ENCODE measurements around the gene SERINC2. TPM values are rescaled to one million over a fixed set of nuclear protein-coding genes. Genes with fewer than 3 reads are reported as not detected.
A peak's percentile ranks its signal among the peaks of the same experiment; 100 is the strongest.

The SERINC2 gene
- 100 to 1,000 TPM in 1 of 4 donors, 10 to 100 TPM in 3; 29.6 to 108 (median 79.2) TPM for total RNA-seq

DNA sequence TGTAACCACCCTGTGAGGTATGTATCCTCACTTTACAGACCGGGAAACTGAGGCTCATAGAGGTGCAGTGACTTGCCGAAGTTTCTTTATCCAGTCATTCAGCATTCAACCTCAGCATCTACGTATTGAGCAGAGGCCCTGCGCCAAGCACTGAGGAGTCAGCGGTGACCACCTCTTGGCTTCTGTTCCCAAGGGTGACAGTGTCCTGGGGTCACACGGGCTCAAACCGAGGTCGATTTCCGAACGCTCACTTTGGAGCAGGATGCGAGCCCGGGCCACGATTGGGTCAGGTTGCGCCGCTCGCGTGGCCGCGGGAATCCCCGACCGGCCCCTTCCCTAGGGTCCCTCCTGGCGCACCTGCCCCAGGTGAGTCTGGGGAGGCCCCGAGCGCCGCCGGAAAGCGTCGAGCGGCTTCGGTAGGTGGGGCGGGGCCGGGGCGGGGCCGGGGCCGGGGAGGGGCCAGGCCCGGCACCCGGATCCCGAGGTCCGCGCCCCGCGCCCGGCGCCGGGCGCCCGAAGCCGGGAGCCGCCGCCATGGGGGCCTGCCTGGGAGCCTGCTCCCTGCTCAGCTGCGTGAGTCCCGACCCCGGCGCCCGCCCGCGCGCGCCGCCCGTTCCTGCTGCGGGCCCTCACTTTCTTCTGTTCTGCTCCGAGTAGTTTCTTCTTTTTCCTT, at the start of gene SERINC2:
SERINC2 (plus strand) TSS at position 482 of the 673 bp plus-strand sequence; CDS start at position 535, 53 bp downstream.
- Histone ChIP-seq H3K36me3 (no peaks in the 10 kb centered on the region), H3K4me1 (peaks cover 8 to 54% (median 25%) of the 10 kb centered on the region in 3 donors), H3K27me3 (peaks cover 0 to 38% (median 0%) of the 10 kb centered on the region in 4 donors), H3K4me3 (peak within 1 kb of the TSS; percentile 63 to 90 (median 77)), H3K9me3 (no peaks in the 10 kb centered on the region), H3K27ac (peak within 1 kb of the TSS; percentile 77 to 95 (median 92))
- no peak for DNase-seq
- TF ChIP-seq, protein P1, sequence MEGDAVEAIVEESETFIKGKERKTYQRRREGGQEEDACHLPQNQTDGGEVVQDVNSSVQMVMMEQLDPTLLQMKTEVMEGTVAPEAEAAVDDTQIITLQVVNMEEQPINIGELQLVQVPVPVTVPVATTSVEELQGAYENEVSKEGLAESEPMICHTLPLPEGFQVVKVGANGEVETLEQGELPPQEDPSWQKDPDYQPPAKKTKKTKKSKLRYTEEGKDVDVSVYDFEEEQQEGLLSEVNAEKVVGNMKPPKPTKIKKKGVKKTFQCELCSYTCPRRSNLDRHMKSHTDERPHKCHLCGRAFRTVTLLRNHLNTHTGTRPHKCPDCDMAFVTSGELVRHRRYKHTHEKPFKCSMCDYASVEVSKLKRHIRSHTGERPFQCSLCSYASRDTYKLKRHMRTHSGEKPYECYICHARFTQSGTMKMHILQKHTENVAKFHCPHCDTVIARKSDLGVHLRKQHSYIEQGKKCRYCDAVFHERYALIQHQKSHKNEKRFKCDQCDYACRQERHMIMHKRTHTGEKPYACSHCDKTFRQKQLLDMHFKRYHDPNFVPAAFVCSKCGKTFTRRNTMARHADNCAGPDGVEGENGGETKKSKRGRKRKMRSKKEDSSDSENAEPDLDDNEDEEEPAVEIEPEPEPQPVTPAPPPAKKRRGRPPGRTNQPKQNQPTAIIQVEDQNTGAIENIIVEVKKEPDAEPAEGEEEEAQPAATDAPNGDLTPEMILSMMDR (IDR thresholded peaks at IDR 0.05), result no peak
- peak in 2 of 4 donors; percentile 40 to 66 for TF ChIP-seq POLR2A (IDR thresholded peaks at IDR 0.05)
- intact Hi-C loops (cut with DNase I), result no loop called here
- WGBS, 2 donors, result 0 to 4% methylated on average over 13 to 18 of the region's 63 CpGs

DNA sequence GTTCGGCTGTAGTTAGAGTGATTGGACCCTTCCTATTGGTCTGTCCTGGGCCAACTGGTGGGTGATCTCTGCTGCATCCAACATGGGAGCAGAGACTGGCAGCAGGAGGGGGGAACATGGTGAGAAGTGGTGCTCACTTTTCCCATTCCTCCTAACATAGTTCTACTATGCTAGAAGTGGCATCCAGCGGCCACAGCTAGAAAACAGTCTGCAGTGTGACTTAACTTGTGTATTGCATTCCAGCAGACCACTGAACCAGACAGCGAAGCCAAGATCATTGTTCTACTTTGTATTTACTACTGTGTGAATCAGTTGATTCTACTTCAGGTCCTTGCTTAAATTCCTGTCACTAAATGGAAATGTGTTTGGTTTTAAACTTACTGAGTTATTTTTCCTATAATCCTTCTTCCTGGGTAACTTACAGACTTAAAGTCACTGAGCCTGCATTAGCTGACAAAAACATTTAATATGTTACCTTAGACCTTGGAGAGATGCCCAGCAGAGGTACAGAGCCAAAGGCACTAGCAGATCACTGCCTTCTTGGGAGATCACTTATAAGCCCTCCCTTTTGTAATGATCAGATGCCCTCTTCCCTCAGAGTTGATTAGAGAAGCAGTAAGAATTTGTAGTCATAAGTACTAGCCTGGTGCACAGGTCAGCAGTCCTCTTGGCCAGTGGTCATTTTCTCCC, 48.3 kb upstream of the SERINC2 start:
- TF ChIP-seq, protein P1 (IDR thresholded peaks at IDR 0.05), result no peak
- TF ChIP-seq POLR2A (IDR thresholded peaks at IDR 0.05), result no peak
- Histone ChIP-seq H3K27ac (no peak overlapping the region), H3K27me3 (no peaks in the 10 kb centered on the region), H3K4me3 (no peak overlapping the region), H3K9me3 (no peaks in the 10 kb centered on the region), H3K36me3 (peaks cover 0 to 80% (median 12%) of the 10 kb centered on the region in 3 donors), H3K4me1 (no peaks in the 10 kb centered on the region)
- intact Hi-C loops (cut with DNase I), result no loop called here
- 89 to 93% methylated on average over 3 of the region's 3 CpGs for WGBS, 2 donors
- DNase-seq, result no peak

DNA sequence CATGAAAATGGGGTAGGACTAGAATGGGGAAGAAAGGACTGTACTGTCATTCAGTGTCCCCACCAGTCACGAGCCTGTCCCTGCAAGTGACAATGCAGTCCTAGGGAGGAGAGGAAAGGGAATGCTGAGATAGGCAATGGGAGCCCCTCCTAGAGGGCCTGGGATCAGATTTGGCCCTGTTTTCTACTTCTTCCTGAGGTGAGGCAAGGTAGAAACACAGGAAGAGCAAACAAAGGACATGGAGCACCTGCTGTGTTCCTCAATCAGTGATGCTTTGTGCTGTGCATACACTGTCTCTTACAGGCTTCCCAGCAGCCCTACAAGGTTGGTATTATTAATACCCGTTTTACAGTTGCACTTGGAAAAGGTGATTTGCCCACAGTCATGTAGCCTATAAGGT, 46.2 kb upstream of the SERINC2 start:
- intact Hi-C loops (cut with DNase I), result no loop called here
- no peaks in the 10 kb centered on the region for H3K9me3 ChIP-seq
- H3K27ac ChIP-seq, result no peak overlapping the region

DNA sequence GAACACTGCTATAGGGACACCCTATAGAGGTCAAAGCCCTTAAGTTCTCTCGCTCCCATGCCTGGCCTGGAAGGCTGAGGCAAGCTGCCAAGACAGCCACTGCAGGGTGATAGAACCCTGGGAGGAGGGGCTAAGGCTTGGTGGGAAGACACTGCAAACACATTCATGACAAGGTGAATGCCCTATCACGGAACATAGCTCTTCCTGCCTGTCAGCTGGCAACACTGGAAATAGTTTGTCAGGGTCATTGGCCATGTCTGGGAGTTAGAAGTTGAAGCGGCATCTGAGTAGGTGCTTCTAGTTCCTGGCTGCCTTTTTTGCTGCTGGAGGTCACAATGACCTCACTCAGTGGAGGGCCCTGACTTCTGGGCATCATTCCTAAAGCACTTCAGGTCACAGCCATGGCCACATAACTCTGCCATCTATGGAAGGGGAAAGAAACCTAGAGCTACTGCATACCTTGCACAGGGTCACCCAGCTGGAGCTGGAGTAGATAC, 44.4 kb upstream of the SERINC2 start:
- DNase-seq, result no peak
- WGBS, 2 donors, result 88 to 100% methylated on average over 1 to 3 of the region's 3 CpGs
- H3K27ac ChIP-seq, result no peak overlapping the region
- H3K9me3 ChIP-seq, result no peaks in the 10 kb centered on the region
- no peak for TF ChIP-seq POLR2A (IDR thresholded peaks at IDR 0.05)
- TF ChIP-seq, protein P1 (IDR thresholded peaks at IDR 0.05), result no peak
- no peak overlapping the region for H3K4me3 ChIP-seq
- peaks cover 0 to 41% (median 7%) of the 10 kb centered on the region in 3 donors for H3K36me3 ChIP-seq
- H3K4me1 ChIP-seq, result peaks cover 10 to 18% (median 12%) of the 10 kb centered on the region in 3 donors
- intact Hi-C loops (cut with DNase I), result no loop called here
- peaks cover 0 to 5% (median 0%) of the 10 kb centered on the region in 4 donors for H3K27me3 ChIP-seq

More for the DNA sequence above, 46.2 kb upstream of the SERINC2 start:
- TF ChIP-seq, protein P1 (IDR thresholded peaks at IDR 0.05), result no peak
- no peak for TF ChIP-seq POLR2A (IDR thresholded peaks at IDR 0.05)
- no peak for DNase-seq
- H3K4me1 ChIP-seq, result no peaks in the 10 kb centered on the region
- no peaks in the 10 kb centered on the region for H3K27me3 ChIP-seq
- WGBS, 2 donors, result 60 to 71% methylated on average over 2 of the region's 2 CpGs
- peaks cover 0 to 59% (median 7%) of the 10 kb centered on the region in 3 donors for H3K36me3 ChIP-seq
- H3K4me3 ChIP-seq, result no peak overlapping the region

DNA sequence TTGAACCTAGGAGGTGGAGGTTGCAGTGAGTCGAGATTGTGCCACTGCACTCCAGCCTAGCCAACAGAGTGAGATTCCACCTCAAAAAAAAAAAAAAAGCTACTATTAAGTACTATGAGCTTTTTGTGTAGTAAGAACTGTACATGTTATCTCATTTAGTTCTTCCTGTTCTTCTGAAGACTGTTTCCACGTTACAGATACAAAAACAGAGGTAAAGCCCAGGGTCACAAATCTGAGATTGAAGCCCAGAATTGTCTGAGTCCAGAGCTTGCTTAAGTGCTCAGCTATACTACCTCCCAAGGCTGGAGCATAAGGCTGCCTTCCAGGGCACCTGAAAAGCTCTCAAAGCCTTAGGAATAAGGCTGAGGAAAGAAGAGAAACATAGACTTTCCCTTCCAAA, 43.0 kb upstream of the SERINC2 start:
- WGBS, 2 donors, result 69 to 75% methylated on average over 2 of the region's 2 CpGs
- no peak for DNase-seq
- no peaks in the 10 kb centered on the region for H3K9me3 ChIP-seq
- peaks cover 15 to 31% (median 15%) of the 10 kb centered on the region in 3 donors for H3K4me1 ChIP-seq
- H3K27me3 ChIP-seq, result peaks cover 0 to 5% (median 0%) of the 10 kb centered on the region in 4 donors
- H3K27ac ChIP-seq, result no peak overlapping the region
- peaks cover 0 to 27% (median 0%) of the 10 kb centered on the region in 3 donors for H3K36me3 ChIP-seq
- TF ChIP-seq, protein P1 (IDR thresholded peaks at IDR 0.05), result no peak
- no peak for TF ChIP-seq POLR2A (IDR thresholded peaks at IDR 0.05)
- intact Hi-C loops (cut with DNase I), result no loop called here
- no peak overlapping the region for H3K4me3 ChIP-seq
